GM12892 (cell line): ENCODE data around the gene NELL1. TPM values are rescaled to one million over a fixed set of nuclear protein-coding genes. Genes with fewer than 3 reads are reported as not detected.

Source experiments
- DNase-seq: peaks from one replicate; pipeline ENCODE4 v3.0.0; 2011; ENCODE audit not compliant: insufficient read length
- FAIRE-seq: peaks from 2 replicates; lab custom pipeline; 2011; peaks lifted over from hg19 to GRCh38; lab: Jason Lieb, UNC
- POLR2A ChIP-seq: IDR thresholded peaks from 2 replicates; pipeline ENCODE4 v1.6.1; 2011; ENCODE audit warnings: low read depth, low read length, control low read depth
- POLR2AphosphoS5 ChIP-seq: IDR thresholded peaks from 2 replicates; pipeline ENCODE4 v1.6.1; 2011; ENCODE audit warnings: low read depth, low read length, control low read depth
- TAF1 ChIP-seq: IDR thresholded peaks from 2 replicates; pipeline ENCODE4 v1.6.1; 2011; ENCODE audit warnings: low read depth, mild to moderate bottlenecking, control low read depth, low read length, borderline replicate concordance
- polyA plus RNA-seq: library from polyadenylated mRNA; unstranded; fragments of >200 nt; gene quantifications from one replicate; pipeline ENCODE4 v1.2.1, GENCODE V29; 2012; ENCODE audit warnings: missing spikeins, inconsistent platforms; ENCODE audit not compliant: missing spikeins

Gene NELL1
- not detected for polyA plus RNA-seq

DNA sequence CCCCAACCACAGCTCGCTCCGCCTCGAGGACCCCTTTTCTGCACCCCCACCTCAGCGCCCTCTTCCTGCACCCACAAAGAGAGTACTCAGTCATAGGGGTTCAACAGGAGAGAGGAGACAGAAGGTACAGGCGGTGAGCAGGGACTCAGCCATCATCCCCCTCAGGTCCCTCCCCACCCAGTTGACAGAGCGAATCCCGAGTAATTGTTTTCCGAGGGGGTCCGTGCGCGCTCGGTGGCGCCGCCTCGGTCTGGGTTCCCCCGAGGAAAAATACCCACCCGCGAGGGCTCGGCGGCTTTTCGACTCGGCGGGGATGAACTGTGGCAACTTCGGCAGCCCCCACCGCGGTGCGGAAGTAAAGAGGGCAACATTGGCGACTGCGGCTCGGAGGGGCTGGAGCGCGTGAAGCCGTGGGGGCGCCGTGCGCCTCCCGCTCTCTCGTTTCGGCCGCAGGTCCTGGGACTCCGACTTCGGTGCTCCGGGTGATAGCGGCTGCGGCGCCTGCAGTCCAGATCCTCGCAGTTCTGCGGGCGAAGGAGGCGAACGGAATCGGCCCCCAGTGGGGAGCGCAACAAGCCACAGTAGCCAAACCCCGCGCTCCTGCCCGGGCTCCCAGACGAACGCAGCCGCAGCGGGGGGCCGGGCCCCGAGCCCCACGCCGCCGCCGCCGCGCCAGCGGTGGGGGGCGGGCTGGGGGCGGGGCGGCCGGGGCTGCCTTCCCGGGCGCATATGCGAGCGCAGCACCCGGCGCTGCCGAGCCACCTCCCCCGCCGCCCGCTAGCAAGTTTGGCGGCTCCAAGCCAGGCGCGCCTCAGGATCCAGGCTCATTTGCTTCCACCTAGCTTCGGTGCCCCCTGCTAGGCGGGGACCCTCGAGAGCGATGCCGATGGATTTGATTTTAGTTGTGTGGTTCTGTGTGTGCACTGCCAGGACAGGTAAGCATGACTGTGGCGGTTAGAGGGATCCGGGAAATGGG, at the start of gene NELL1:
Gene NELL1 (plus strand): TSS at position 743 of the 976 bp plus-strand sequence.
- TF ChIP-seq POLR2A (no peak), TAF1 (no peak), POLR2AphosphoS5 (no peak)
- no peak for FAIRE-seq
- DNase-seq = no peak

DNA sequence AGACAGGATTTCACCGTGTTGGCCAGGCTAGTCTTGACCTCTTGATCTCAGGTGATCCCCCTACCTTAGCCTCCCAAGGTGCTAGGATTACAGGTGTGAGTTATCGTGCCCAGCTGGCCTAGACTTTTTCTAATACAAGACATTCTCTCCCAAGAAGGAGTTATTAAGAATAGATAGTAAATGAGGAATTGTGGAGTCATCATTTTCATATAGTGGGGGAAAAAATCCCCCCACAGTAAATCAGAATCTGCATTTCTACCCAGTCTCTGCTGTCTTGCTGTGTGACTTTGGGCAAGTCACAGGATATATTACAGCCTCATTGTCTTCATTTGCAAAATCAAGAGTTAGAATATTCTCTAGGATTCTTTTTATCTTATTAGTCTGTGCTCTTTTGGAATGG, 48.4 kb upstream of the NELL1 start:
- TF ChIP-seq TAF1 = no peak
- TF ChIP-seq POLR2AphosphoS5 = no peak
- TF ChIP-seq POLR2A = no peak
- FAIRE-seq (no peak), DNase-seq (no peak)

DNA sequence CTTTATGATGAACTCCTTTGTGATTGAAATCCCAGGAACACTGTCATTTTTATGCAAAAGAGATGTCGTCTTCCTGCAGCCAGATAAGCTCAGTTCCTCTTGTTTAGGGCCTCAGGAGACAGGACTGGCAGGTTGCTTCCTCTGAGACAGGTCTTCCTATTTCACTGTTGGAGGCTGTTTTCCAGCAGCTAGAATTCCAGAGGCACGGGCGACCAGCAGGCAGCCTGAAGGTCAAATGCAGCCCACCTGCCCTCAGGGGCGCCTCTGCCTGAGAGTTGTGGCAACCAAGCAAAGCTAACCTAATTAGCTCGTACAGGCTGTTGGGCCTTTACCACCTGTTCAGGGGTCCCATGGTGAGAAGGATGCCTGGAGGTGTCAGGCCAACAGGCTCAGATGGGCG, 47.7 kb upstream of the NELL1 start:
- FAIRE-seq (no peak), DNase-seq (no peak)
- no peak for TF ChIP-seq POLR2A
- TF ChIP-seq TAF1 = no peak
- no peak for TF ChIP-seq POLR2AphosphoS5

DNA sequence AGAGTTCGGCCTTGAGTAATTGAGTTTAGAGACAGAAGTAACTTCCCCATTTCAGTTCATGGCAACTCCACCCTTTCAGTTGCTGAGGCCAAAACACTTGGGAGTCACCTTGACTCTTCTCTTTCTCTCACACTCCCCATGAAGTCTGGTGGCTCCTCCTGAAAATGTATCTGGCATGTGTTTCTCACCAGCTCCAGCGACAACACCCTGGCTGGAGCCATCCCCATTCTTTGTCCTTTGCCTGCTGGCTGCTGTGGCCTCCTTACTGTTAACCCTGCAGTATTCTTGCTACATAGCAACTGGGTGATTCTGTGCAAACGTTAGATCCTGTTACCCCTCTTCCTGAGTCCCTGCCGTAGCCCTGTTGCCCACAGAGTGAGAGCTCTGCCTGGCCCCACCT, 46.1 kb upstream of the NELL1 start:
- FAIRE-seq (no peak), DNase-seq (no peak)
- no peak for TF ChIP-seq POLR2A
- no peak for TF ChIP-seq TAF1
- no peak for TF ChIP-seq POLR2AphosphoS5

DNA sequence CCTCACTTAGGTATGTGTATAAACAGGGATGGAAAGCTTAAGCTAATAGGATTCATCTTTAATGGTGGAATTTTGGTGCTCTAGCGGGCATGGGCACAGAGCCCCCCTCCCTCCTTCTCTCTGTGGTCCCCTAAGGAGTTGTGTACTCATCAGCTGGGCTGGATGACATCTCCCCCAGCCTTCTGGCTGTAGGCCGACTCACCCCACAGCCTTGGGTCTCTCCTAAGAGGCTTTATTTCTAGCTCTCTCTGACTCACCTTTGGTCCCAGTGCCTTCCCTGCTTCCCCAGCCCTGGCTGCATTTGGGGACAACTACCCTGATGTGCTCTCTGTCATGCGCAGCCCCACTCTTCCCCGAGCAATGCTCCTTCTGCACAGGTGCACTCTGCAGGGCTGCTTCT, 43.1 kb upstream of the NELL1 start:
- FAIRE-seq (no peak), DNase-seq (no peak)
- TF ChIP-seq TAF1 = no peak
- no peak for TF ChIP-seq POLR2AphosphoS5
- TF ChIP-seq POLR2A = no peak

DNA sequence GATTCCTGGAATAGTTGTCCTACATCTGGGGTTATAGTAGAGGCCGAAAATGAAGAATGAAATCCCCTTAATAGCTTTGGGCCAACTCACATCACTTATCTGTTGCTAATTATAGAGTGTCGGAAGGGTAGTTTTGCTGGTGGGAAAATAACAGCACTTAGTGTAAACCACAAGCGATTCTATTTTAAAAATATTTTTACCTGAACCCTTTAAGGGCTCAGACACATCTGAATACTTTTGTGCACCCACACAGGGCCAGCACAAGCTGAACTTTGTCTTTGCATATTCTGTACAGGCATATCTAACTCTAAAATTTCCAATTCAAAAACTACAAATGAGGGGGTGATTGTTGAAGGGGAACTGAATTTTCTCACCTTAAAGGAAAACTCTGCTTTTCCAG, 42.4 kb upstream of the NELL1 start:
- DNase-seq (no peak), FAIRE-seq (no peak)
- no peak for TF ChIP-seq POLR2A
- no peak for TF ChIP-seq TAF1
- TF ChIP-seq POLR2AphosphoS5 = no peak

DNA sequence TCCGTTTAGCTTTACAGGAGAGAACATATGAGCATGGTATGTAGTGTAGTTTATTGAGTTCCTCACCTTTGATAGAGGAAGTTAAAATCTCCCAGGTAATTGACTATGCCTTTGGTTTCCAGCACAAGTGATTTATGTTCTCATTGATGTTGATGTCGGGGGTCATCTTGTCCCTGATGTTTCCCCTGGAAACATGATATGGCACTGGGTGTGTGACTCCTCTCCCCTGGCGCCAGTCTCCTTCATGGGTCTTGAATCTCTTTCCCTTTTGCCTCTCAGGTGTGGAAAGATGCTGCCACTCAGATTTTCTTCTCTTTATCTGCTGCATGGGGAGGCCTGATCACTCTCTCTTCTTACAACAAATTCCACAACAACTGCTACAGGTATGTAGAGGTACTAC, 41.7 kb upstream of the NELL1 start:
- FAIRE-seq (no peak), DNase-seq (no peak)
- TF ChIP-seq POLR2AphosphoS5 = no peak
- TF ChIP-seq TAF1 = no peak
- no peak for TF ChIP-seq POLR2A

DNA sequence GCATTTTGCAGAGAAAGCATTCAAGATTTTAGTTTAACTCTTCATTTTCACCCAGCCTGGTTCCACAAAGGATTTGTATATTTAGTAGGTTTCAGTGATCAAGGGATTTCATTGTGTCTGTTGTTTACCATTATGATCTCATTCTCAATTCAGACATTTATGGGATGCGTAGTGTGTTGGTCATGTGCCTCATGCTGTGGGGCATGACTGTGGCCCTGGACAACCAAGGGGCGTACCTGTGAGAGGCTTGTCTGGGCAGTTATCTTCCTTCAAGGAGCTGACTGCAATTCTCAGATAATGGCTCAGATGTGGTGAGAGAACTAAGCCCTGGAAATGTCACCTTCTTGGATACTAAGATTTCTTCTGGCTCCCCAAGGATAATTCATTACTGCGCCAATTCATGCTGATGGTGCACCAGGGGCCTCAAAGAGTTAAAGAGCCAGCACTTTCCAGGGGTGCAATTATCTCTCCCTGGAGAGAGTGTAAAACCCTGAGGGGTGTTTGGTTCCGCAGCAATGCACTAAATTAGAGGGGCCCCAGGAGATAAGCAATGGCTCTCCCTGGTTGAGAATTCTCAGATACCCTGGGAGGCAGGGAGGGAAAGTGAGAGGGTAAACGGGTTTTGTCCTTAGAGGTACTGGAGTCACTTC, 37.7 kb upstream of the NELL1 start:
- no peak for DNase-seq
- TF ChIP-seq TAF1 = no peak
- no peak for TF ChIP-seq POLR2AphosphoS5
- TF ChIP-seq POLR2A = no peak
- no peak for FAIRE-seq

DNA sequence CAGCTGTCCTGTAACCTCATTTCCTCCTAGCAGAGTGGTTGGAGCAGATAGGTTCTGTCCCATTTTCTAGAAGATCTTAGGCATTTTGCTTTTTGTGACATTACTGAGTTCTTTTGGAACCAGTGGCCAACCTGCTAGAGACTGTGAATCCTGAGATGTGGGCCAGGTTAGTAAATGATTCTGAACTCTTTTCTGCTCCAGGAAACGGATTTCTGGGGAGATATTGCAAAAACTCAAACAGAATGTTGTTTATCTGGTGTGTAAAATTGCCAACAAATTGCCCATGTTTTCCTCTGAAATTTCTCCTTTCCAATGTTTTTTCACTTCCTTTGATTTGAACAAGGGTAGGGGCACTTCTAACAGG, 37.2 kb upstream of the NELL1 start:
- DNase-seq (no peak), FAIRE-seq (no peak)
- TF ChIP-seq TAF1 (no peak), POLR2A (no peak), POLR2AphosphoS5 (no peak)

DNA sequence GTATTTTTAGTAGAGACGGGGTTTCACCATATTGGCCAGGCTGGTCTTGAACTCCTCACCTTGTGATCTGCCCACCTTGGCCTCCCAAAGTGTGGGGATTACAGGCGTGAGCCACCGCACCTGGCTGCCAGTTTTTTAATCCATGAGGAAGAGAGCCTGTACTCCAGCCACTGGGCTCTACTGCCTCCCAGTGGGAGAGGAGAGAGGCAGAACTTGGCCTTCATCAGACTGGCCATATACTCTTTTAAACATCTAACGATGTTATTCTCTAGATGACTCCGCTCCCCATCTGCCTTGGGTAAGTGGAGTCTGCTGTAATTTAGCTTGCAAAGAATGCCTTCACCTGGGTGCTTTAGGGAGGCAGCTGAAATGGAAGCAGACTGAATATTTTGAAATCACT, 35.3 kb upstream of the NELL1 start:
- DNase-seq = no peak
- TF ChIP-seq TAF1 (no peak), POLR2A (no peak), POLR2AphosphoS5 (no peak)
- no peak for FAIRE-seq

DNA sequence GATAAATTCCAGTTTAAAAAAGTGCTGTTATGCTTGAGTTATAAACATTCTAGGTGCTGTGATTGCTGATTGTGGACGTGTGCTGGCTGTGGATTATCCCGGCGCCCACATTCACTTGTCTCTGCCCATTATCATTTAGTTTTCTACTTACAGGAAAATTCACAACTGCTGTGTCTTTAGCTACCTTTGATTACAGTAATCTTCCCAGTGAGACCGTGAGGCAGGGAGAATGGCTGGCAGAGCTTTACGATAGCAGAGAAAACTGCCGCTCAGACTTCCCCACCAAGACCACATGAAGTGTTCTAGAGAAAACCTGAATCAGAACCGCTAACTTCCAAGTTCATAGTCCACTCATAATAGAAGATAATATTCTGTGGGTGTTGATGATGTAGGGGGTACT, 34.6 kb upstream of the NELL1 start:
- FAIRE-seq = no peak
- TF ChIP-seq POLR2A (no peak), TAF1 (no peak), POLR2AphosphoS5 (no peak)

DNA sequence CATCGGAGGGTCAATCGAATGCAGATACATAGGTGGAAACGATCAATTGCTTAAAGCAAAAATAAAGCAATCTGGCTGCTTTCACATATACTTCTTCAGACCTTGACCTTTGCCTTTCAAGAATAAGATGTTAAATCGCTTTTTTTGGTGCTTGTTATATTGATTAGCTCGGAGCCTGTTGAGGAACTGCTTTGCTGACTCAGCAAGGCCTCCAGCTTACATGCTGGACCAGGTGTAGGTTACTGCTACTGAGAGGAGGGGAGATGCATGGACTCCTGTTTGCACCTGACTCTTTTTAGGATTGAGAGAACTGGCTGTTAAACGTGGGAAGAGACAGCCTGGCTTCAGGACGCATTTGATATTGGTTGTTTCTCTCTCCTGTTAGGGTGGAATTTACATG, 31.3 kb upstream of the NELL1 start:
- TF ChIP-seq POLR2AphosphoS5 = no peak
- TF ChIP-seq POLR2A = no peak
- no peak for TF ChIP-seq TAF1
- no peak for DNase-seq
- FAIRE-seq = no peak

More for the DNA sequence above, 34.6 kb upstream of the NELL1 start:
- DNase-seq = no peak
